ENCODE measurements around the gene LRP1. TPM values are rescaled to one million over a fixed set of nuclear protein-coding genes. Genes with fewer than 3 reads are reported as not detected.
A peak's percentile ranks its signal among the peaks of the same experiment; 100 is the strongest.

The LRP1 gene
- total RNA-seq, 2 donors from 2014 or later: 117 to 119 TPM

DNA sequence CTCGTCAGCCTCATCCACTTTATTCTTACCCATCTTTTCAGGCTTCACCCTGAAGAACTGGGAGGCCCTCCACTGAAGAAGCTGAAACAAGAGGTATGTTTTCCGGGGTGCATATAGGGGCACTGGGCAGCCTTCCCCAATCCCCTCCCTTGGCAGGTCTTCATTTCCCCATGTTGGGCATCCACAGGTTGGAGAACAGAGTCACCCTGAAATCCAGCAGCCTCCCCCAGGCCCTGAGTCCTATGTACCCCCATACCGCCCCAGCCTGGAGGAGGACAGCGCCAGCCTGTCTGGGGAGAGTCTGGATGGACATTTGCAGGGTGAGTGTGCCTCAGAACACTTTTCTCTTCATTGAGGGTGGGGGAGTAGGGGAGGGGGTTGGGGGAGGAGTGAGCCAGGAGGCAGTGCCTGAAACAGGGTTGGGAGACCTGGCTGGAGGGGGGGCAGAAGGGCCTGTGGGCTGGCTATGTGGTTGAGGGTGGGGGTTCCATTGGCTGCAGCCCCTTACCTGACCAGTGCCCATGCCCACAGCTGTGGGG lies 35.3 kb upstream of the LRP1 start:
- intact Hi-C loops (cut with DNase I, micrococcal nuclease): no loop called here
- DNase-seq: no peak
- no peak for ATAC-seq

DNA sequence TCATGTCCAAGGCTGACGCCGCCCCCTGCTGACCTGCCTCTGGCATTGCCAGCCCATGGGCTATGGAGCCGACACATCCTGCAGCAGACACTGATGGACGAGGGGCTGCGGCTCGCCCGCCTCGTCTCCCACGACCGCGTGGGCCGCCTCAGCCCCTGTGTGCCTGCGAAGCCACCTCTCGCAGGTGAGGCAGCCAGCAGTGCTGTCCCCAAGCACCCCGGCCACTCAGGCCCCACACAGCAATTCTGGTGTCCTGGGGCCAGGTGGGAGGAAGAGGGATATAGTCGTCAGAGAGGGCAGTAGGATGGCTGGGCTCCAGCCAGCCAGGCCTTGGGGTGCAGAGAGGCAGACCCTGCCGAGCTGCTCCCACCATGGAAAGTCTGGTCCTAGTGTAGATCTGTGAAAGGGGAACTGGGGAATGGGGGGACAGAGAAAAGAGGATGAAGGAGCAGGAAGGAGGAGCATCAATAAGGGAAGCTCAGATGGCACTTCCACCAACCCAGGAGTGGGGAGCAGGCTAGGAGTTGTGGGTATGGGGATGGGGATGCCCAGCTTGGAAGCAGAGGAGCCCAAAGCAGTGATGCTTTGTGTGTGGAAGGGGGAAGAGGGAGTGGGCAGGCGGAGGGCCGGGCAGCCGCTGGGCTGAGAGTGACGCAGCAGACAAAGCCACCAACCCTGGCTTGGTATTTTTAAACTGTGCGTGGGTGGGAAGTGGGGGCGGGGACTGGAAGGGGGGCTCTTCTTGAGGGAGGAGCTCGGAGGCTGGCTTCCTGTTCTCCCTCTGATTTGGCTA lies 34.7 kb upstream of the LRP1 start:
- intact Hi-C loops (cut with DNase I, micrococcal nuclease): no loop called here
- ATAC-seq (peak; percentile 3), DNase-seq (peak; percentile 67 to 68)

DNA sequence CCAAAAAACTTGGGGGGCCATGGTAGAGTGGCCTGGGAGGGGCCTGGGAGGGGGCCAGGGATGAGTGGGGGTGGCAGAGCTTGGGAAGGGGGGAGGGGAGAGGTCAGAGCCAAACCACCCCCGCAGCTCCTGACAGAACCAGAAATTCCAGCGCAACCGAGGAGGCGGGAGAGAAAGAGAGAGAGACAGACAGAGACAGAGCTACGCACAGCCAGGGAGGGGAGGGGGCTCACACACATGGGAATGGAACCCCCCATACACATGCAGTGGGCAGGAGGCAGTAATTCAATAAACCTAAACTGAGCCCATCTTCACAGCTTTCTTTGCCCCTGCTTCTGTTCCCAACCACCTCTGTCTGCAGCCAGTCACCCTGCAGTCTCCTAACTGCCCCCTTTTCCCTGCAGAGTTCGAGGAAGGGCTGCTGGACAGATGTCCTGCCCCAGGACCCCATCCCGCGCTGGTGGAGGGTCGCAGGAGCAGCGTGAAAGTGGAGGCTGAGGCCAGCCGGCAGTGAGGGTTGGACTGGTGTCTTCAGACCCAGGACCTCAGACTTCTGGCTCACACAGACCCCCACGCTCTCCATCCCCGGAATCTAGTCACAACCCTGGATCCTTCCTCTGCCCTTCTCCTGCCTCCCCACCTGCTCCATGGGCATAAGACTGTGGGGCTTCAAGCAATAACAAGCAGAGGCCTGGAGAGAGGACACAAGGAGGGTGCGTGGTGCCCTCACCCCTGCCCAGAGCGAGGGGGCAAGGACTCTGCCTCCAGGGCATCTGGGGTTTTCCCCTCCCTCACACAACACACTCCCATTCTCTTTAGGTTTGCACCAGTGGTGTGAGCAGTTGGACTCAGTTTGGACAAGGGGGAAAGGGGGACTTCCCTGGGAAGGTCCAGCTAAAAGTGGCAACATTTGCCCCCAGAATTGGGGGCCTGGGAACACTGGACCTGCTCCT lies 33.8 kb upstream of the LRP1 start:
- ATAC-seq (no peak), DNase-seq (no peak)

DNA sequence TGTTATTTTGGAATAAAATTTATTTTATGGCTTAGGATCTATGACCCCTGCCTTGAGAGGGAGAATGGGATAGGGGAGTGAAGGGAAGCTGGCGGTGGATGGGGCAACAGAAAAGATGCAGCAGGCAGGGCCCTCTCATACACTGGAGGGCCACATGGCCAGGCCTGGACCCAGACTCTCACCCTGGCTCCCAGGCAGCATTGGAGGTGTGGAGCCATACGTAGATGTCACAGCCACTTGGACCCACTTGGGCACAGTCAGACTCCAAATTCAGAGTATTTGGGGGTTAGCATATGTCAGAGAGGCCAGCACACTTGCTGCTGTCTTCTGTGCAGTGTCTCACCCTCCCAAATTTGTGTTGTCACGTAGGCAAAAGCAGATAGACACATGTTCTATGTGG lies 32.8 kb upstream of the LRP1 start:
- intact Hi-C loops (cut with DNase I, micrococcal nuclease): no loop called here
- no peak for DNase-seq
- no peak for ATAC-seq

More for the DNA sequence above, 33.8 kb upstream of the LRP1 start:
- intact Hi-C loops (cut with DNase I, micrococcal nuclease): no loop called here

DNA sequence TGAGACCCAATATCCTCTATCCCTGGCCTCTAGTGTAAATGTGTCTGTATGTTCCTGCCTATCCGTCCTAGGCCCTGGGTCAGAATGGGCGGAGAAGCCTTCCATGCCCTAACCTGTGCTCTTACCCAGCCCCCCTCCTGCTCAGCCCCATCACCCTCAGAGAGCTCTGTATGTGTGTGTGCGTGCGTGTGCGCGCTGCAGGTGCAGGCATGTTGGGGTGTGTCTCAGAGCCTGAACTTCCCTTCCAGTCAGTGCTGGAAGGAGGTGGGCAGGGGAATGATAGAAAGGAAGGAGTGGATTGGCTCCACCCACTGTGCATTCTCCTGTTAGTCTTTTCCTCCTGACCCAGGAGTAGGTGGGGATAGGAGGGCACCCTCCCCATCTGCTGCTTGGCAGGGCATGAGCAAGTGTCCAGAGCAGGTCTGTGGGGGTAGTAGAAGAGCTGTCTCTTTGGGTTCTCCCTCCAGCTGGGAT lies 32.1 kb upstream of the LRP1 start:
- intact Hi-C loops (cut with DNase I, micrococcal nuclease): no loop called here
- ATAC-seq (peak; percentile 50), DNase-seq (no peak)

DNA sequence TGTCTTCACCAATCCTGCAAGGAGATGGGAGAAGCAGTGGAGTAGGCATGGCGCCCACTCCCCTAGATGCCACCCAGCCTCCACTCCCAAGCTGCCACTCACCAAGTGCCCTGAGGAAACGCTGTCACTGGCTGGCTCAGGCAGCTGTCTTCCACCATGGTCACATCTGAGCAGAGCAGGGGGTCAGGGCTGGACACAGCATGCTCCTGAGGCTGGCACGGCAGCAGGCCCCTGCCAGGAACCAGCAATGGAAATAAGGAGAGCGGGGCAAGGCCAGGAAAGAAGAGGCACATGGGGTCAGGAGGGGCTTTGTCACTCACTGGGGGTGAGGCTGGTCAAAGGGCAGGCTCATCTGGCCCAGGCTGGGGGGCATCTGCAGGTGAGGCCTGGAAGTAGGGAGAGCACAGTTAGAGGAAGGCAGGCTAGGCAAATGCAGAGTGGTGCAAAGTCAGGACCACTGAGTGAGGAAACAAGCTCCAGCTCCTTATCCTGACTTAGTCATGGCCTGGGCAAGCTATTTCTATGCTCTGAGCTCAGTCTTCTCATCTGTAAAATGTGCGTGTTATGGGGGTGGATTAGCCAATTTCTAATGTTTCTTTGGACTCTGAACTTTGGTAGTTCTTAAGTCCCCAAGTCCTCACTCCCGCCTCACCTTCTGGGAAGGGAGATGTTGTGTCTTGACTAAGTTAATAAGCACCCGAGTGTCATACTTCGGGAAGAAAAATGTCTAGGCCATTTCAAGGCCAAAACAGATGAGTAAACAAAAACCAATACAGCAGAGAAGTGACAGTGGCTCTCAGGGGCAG lies 31.3 kb upstream of the LRP1 start:
- intact Hi-C loops (cut with DNase I, micrococcal nuclease): no loop called here
- DNase-seq: no peak

DNA sequence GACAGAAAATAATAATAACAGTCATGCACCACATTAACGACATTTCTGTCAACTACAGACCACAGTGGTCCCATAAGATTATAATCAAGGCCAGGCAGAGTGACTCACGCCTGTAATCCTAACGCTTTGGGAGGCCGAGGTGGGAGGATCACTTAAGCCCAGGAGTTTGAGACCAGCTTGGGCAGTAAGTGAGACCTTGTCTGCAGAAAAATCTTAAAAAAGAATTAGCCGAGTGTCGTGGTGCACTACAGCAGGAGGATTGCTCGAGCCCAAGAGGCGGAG lies 30.8 kb upstream of the LRP1 start:
- intact Hi-C loops (cut with DNase I, micrococcal nuclease): no loop called here
- no peak for DNase-seq
- no peak for ATAC-seq

More for the DNA sequence above, 31.3 kb upstream of the LRP1 start:
- no peak for ATAC-seq

DNA sequence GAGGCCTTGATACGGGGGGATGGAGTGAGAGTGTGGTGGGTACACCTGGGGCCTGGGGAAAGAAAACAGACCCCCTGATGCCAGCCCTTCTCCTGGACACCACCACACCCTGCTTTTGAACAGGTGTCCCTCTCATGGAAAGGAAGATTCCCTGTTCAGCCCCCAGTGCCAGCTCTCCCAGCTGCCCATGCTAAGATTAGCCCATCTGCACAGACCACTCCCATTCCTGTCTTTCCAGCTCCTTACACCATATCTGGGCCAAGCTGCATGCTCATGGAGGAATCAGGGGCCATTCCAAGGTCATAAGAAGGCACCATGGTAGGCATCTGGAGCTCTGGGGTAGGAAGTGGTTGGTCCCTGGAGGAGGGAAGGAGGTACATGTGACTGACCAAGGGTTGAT lies 29.7 kb upstream of the LRP1 start:
- ATAC-seq: no peak
- DNase-seq: no peak
- intact Hi-C loops (cut with DNase I, micrococcal nuclease): no loop called here

DNA sequence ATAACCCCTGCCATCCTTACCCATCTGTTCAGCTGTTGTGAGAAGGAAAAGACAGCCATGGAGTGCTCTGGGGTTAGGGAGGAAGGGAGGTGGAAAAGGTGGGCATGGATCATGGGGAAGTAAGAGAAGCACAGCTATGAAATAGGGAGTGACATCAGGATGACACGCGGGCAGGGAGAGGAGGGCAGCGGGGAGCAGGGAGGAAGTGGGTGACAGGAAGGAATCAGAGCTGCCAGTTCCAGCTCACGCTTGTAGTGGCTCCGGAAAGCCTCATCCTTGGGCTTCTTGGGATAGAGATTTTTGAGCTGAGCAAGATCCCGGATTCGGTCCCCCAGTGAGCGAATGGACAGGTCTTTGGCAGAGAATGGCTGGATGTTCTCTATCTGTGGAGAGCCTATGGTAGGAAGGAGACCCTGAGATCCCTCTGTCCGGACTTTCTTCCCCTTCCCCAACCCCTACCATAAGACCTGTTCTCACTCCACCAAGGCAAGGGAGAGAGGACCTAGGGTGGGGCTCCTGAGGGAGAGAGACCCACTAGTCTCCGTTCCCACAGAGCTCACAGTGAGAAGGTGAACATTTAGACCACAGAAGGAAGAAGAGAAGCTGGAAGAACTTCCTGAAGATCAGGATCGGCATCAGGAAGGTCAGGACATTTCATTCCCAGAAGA lies 29.1 kb upstream of the LRP1 start:
- intact Hi-C loops (cut with DNase I, micrococcal nuclease): no loop called here
- DNase-seq (no peak), ATAC-seq (no peak)

DNA sequence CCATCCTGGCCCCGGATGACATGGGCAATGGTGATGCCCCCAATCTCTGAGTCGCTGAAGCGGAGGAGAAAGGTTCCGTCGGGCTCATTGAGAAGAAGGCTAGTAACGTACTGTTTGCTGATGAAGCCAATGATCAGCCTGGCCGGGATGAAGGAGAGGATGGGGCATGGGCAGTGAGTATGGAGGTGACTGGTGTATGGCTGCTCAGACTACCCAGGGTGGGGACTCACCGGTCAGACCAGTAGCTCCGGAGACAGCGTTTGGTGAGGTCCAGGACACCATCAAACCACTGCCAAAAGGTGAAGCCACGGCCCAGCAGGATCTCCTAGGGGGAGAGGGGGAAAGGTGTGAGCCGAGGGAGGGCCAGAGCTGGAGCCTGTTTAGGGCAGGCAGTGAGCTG lies 28.5 kb upstream of the LRP1 start:
- ATAC-seq (no peak), DNase-seq (no peak)
- intact Hi-C loops (cut with DNase I, micrococcal nuclease): no loop called here

DNA sequence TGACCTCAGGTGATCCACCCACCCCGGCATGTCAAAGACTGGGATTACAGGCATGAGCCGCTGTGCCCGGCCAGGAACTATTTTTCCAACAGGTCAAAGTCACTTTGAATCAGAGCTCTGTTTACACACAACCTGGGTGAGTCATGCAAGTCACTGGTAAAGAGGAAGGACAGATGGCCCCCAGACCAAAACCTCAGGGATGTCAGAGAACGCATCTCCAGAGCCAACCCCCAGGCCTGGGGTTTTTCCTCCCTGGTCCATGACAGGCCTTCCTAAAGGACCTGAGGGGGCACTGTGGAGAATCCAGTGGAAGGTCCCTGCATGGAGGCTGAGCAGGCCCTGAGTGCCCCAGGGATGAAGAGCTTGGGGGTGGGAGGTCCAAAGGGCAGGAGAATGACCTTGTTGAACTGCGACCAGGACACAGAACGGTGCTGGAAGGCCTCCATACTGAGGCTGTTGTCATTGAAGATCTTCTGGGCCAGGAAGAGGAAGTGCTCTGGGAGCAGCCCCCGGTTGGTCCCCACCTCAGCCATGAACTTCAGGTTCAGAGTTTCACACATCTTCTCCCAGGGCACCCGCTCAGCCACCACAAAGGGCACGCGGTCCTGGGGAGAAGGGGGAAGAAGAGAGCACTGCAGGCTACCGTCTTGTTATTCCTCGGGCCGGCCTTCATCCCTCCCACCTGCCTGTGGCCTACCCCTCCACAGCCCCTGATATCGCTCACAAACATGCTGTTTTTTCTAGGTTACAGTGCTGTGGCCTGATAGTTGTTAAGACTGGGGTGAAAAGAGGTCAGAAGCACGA lies 26.2 kb upstream of the LRP1 start:
- DNase-seq: peak in 1 of 2 donors; percentile 47
- ATAC-seq: peak; percentile 81

DNA sequence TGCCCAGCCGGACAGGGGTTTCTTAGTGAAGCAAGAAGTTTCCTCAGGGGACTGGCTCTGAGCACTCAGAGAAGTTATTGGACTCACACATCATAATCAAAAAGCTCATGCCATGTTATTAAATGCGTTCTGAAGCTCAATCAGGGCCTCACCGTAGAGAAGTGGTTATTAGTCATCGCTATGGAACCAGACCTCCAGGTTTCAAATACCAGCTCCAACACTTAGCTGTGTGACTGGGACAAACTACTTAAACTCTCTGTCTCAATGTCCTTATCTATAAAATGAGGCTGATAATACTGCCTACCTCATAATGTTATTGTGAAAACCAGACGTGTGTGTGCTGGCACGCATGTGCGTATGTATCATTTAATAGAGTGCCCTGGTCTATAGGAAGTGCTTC lies 24.4 kb upstream of the LRP1 start:
- ATAC-seq (no peak), DNase-seq (no peak)
- intact Hi-C loops (cut with DNase I, micrococcal nuclease): no loop called here

More for the DNA sequence above, 26.2 kb upstream of the LRP1 start:
- intact Hi-C loops (cut with DNase I, micrococcal nuclease): no loop called here

DNA sequence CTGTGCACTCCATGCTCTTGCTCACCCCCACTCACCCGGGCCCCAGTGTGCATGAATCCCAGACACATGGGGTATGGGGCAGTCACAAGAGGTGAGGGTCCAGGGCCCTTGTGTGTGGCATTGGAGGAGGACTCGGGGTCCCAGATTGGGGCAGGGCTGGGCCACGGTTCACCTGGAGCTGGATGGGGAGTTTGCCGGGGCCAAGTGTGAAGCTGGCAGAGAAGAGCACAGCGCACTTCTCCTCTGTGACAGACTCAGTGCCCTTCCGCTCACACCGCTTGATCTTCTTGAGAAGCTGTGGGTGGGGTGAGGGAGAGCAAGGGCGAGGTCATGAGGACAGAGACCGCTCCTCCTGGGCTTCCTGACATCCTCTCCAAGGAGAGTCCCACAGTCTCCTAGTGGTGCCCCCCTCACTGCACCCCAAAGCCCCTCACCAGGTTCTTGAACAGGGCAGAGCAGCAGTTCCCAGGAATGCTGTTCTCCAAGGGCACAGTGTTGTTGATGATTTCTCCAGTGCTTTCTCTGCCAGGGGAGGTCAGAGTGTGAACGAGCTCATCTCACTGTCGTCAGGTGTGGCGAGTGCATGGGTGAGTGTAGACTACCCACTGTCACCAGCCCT lies 23.9 kb upstream of the LRP1 start:
- intact Hi-C loops (cut with DNase I, micrococcal nuclease): no loop called here
- DNase-seq: no peak
- no peak for ATAC-seq

DNA sequence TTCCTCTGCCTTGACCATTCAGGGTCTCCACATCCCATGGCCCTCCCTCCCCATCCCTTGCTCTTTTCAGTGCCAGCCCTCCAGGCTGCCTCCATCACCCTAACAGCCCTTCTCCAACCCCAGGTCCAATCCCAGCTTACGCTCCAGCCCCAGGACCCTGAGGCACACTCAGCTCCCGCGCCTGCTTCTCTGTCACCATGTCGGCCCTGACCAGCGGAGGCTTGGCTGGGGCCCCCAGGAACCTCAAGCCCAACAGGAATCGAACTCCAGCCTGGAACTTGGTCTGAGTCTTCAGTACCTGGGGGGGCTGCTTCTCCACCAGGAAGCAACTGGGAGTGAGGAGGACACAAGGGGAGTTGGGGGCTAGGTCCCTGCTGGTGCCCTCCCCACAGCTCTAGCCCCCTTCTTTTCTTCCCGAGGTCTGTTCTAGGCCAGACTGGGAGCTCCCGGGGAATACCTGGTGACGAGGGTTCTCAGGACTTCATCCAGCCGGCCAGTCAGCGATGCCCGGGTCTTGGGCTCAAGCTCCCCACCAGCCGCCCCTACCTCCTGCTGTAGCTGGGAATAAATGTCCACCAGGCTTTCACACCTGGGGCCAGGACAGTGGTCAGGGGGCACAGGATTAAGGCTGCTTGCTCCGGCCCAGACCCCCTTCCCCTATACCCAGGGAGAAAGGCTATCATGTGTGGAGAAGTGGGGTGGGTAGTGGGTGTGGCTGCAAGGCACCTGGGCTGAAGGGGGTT lies 23.1 kb upstream of the LRP1 start:
- DNase-seq: no peak

DNA sequence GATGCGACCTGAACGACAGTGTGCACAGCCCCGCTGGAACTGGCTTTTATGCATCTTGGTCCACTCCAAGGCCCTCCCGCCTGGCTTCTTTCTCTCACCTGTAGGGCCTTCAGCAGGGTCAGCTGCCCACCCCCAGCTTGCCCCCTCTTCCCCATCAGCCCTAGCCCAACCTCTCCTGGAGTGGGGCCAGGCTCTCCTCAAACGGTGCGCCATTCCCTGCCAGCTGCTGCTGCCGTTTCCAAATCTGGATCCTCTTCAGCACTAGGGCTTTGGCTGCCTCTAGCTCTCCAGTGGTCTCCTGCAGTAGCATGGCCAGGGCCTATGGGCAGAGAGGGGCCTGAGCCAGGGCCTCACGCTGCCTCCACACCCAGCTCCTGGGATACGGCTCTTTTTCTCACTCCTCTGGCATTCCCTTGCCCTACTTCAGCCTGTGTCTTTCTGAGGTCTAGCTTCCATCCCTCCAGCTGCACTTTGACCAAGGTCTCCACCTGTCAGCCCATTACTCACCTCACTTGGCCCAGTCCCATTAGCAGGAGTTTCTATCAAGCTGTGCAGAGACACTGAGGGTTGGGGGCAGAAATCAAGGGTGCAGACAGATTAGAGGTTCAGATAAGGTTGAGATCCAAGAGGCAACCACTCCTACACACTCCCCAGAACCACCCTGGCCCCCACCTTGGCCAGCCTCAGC lies 22.1 kb upstream of the LRP1 start:
- no peak for DNase-seq
- intact Hi-C loops (cut with DNase I, micrococcal nuclease): no loop called here
- ATAC-seq: no peak

More for the DNA sequence above, 23.1 kb upstream of the LRP1 start:
- intact Hi-C loops (cut with DNase I, micrococcal nuclease): no loop called here
- no peak for ATAC-seq

Data from left colon (tissue), 2 donors.